ENCODE data around the gene KRTAP5-4.

GRCh38 chr11:1668911-1669473 lies 47.1 kb upstream of the KRTAP5-4 start:
- TF ChIP-seq CTCF (IDR thresholded peaks at IDR 0.05): no peak
- TF ChIP-seq POLR2A (IDR thresholded peaks at IDR 0.05): no peak
